ENCODE data around the gene ADGRE1.

The ADGRE1 gene

GRCh38 chr19:6864325-6864940, 22.9 kb upstream of the ADGRE1 start:
- Histone ChIP-seq H3K4me1 (ENCODE audit: insufficient read depth, low read length, severe bottlenecking) (peaks cover 4% of the 10 kb centered on the region), H3K9me3 (ENCODE audit: low read length) (no peaks in the 10 kb centered on the region), H3K27ac (ENCODE audit: low read depth, low read length, poor library complexity, severe bottlenecking) (no peak overlapping the region), H3K27me3 (ENCODE audit: insufficient read depth, low read length) (no peaks in the 10 kb centered on the region), H3K9me2 (ENCODE audit: low read depth, low read length) (no peaks in the 10 kb centered on the region), H4K20me1 (ENCODE audit: insufficient read depth, low read length) (no peaks in the 10 kb centered on the region), H3F3A (ENCODE audit: insufficient read depth, low read length) (no peaks in the 10 kb centered on the region), H2AFZ (ENCODE audit: low read length) (no peak overlapping the region), H3K36me3 (ENCODE audit: insufficient read depth, low read length) (no peaks in the 10 kb centered on the region; the same call in 1 of the 2 replicates), H3K4me2 (ENCODE audit: low read length) (no peak overlapping the region), H3K4me3 (ENCODE audit: low read depth, low read length, poor library complexity, severe bottlenecking) (no peak overlapping the region), H3K9ac (ENCODE audit: low read length) (no peak overlapping the region), H3K79me2 (ENCODE audit: insufficient read depth, low read length) (no peaks in the 10 kb centered on the region)
- TF ChIP-seq CTCF (IDR thresholded peaks at IDR 0.05; ENCODE audit: low read length) (no peak), EZH2 (IDR thresholded peaks at IDR 0.05; ENCODE audit: borderline replicate concordance, low read length) (no peak)

GRCh38 chr19:6865849-6866248, 21.5 kb upstream of the ADGRE1 start:
- no peaks in the 10 kb centered on the region for H3K27me3 ChIP-seq (ENCODE audit: insufficient read depth, low read length)
- no peaks in the 10 kb centered on the region for H3F3A ChIP-seq (ENCODE audit: insufficient read depth, low read length)

GRCh38 chr19:6866741-6867151, 20.6 kb upstream of the ADGRE1 start:
- H3F3A ChIP-seq (ENCODE audit: insufficient read depth, low read length) = no peaks in the 10 kb centered on the region
- H3K27me3 ChIP-seq (ENCODE audit: insufficient read depth, low read length) = no peaks in the 10 kb centered on the region
- no peak overlapping the region for H3K4me2 ChIP-seq (ENCODE audit: low read length)
- H3K27ac ChIP-seq (ENCODE audit: low read depth, low read length, poor library complexity, severe bottlenecking) = no peak overlapping the region
- H3K4me1 ChIP-seq (ENCODE audit: insufficient read depth, low read length, severe bottlenecking) = peaks cover 4% of the 10 kb centered on the region
- no peaks in the 10 kb centered on the region for H3K9me2 ChIP-seq (ENCODE audit: low read depth, low read length)
- no peaks in the 10 kb centered on the region for H4K20me1 ChIP-seq (ENCODE audit: insufficient read depth, low read length)
- no peaks in the 10 kb centered on the region for H3K9me3 ChIP-seq (ENCODE audit: low read length)
- H3K9ac ChIP-seq (ENCODE audit: low read length) = no peak overlapping the region
- TF ChIP-seq CTCF (IDR thresholded peaks at IDR 0.05; ENCODE audit: low read length) (no peak), EZH2 (IDR thresholded peaks at IDR 0.05; ENCODE audit: borderline replicate concordance, low read length) (no peak)
- no peak overlapping the region for H2AFZ ChIP-seq (ENCODE audit: low read length)
- no peak overlapping the region for H3K4me3 ChIP-seq (ENCODE audit: low read depth, low read length, poor library complexity, severe bottlenecking)
- H3K36me3 ChIP-seq (ENCODE audit: insufficient read depth, low read length) = no peaks in the 10 kb centered on the region
- no peaks in the 10 kb centered on the region for H3K79me2 ChIP-seq (ENCODE audit: insufficient read depth, low read length)

More at GRCh38 chr19:6865849-6866248, 21.5 kb upstream of the ADGRE1 start:
- no peak for TF ChIP-seq CTCF (IDR thresholded peaks at IDR 0.05; ENCODE audit: low read length)
- no peak for TF ChIP-seq EZH2 (IDR thresholded peaks at IDR 0.05; ENCODE audit: borderline replicate concordance, low read length)
- no peaks in the 10 kb centered on the region for H3K36me3 ChIP-seq (ENCODE audit: insufficient read depth, low read length)
- H3K4me3 ChIP-seq (ENCODE audit: low read depth, low read length, poor library complexity, severe bottlenecking) = no peak overlapping the region
- no peak overlapping the region for H2AFZ ChIP-seq (ENCODE audit: low read length)
- H4K20me1 ChIP-seq (ENCODE audit: insufficient read depth, low read length) = no peaks in the 10 kb centered on the region
- no peak overlapping the region for H3K27ac ChIP-seq (ENCODE audit: low read depth, low read length, poor library complexity, severe bottlenecking)
- H3K9me3 ChIP-seq (ENCODE audit: low read length) = no peaks in the 10 kb centered on the region
- no peak overlapping the region for H3K4me2 ChIP-seq (ENCODE audit: low read length)
- H3K9ac ChIP-seq (ENCODE audit: low read length) = no peak overlapping the region
- peaks cover 4% of the 10 kb centered on the region for H3K4me1 ChIP-seq (ENCODE audit: insufficient read depth, low read length, severe bottlenecking)
- no peaks in the 10 kb centered on the region for H3K9me2 ChIP-seq (ENCODE audit: low read depth, low read length)
- no peaks in the 10 kb centered on the region for H3K79me2 ChIP-seq (ENCODE audit: insufficient read depth, low read length)
